GM19023 (cell line): ENCODE measurements around the gene FES.
"Not testable (repeated sequence)": the region's sequence is repeated elsewhere in the genome, so short reads cannot be mapped to it uniquely, and the experiment has no call there.

ENCODE experiments used
- ATAC-seq: cut with Tn5 transposase; IDR thresholded peaks from one replicate; pipeline ENCODE4 v1.9.1; 2021; ENCODE audit warnings: mild to moderate bottlenecking, moderate library complexity; ENCODE audit not compliant: unreplicated experiment

FES gene

DNA sequence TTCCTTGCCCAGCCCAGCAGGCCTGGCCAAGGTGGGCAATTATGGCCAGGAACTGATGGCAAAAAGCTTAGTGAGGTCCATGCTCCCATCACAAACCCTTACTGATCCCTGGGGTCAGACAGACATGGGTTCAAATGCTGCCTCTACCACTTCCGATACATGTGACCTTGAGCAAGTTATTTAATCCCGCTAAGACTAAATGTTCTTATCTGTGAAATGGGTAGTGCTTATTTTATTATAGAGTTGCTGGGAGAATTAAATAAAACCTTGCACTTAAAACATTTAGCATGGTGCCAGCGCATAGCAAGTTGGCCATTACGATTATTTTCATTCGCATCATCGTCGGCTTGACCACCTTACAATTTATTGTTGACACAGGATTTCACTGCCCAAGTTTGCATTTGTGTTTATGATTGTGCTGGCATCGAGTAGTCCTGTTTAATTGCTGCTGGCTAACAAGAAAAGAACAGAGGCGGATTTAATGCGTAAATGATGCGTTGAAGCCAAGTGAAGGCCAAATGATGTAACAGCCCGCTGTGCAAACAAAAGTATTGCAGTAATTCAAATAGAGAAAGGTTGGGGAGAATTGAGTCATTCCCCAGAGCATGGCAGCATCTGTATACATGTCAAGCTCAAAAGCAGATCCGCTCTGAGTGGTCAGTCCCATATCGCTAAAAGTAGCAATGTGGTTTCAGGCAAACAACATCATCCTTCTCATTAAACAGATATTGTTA lies 23.2 kb upstream of the FES start:
- no peak for ATAC-seq

GRCh38 chr15:90862487-90862886 lies 21.8 kb upstream of the FES start:
- no peak for ATAC-seq

GRCh38 chr15:90862964-90863778 lies 21.1 kb upstream of the FES start:
- ATAC-seq = no peak

DNA sequence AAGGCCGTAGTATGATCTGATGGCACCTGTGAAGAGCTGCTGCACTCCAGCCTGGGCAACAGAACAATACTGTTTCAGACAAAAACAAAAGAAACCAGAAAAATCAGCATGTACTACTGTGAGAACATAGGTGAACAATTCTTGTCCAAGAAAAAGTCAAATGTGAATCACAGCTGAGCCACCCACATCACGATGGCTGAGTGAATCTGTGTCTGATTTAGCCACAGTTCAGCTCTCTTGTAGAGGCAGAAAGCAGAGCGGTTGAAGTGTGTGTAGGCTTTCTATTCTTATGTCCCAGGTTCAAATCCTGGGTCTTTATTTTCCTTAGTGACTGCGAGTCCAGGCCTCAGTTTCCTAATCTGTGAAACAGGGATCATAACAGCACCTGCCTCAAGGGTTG lies 20.3 kb upstream of the FES start:
- no peak for ATAC-seq

DNA sequence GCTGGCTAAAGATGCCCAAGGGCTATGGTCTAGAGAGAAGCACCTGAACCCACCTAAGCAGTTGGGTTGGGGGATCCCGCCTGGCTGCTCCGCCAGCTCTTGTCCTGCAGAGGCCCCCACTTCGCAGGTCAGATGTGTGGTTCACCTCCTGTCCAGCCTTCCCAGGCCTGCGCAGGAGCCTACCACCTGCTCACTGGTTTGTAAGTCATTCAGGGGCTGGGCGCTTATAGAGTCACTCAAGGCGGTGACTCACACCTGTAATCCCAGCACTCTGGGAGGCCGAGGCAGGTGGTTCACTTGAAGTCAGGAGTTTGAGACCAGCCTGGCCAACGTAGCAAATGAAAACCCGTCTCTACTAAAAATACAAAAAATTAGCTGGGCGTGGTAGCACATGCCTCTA lies 19.8 kb upstream of the FES start:
- no peak for ATAC-seq

DNA sequence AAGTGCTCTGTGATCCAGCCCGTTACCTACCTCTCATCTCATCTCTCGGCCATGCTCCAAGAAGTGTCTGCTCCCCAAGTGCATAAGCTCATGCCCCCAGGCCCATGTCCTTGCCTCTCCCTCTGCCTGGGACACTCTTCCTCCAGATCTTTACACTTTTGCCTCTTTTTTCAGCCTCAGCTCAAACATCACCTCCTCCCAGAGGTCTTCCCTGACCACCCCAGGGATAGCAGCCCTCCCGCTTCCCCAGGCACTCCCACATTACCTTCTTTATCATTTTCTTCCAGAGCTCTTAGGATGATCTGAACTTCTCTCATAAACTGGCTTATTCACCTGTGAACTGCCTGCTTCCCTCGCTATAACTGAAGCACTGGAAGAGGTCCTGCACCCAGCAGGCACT lies 18.6 kb upstream of the FES start:
- no peak for ATAC-seq

DNA sequence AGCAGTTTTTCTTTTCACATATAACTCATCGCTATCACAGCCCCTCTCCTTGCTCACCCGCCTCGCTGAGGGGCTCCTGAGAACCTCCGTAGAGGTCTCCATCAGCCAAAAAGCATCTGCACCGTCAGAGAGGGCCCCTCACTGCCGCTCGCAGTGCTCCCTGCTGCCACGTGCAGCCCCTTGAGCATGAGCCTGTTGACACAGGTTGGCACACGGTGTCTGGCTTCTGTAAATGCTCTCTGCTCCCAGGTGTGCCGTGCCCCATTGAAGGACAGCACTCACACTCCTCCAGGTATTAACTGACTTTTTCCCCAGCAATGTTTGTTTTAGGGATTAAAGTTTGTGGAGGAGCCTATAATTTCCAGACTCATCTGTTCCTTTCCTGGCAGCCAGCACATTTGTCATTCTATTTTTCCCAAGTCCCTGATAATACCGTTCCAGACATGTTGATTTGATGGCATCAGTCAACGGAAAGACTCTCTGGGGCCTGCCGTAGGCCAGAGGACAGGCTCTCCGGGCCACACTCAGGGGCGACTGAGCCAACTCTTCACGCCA lies 18.1 kb upstream of the FES start:
- ATAC-seq = no peak

DNA sequence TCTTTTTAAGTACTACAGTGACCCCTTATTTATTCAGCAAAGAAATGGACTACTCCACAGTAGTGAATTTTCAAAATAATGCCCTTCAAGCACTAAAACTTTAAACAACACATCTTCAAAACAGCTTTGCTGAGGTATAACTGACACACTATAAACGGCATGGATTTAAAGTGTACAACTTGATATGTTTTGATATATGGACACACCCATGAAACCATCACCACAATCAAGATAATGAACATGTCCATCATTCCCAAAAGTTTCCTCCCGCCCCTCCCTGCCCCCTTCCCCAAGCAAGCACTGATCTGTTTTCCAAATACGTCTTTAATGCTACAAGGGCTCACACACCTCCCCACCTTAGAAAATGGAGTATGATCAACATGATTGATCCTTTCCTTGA lies 17.5 kb upstream of the FES start:
- ATAC-seq = no peak

DNA sequence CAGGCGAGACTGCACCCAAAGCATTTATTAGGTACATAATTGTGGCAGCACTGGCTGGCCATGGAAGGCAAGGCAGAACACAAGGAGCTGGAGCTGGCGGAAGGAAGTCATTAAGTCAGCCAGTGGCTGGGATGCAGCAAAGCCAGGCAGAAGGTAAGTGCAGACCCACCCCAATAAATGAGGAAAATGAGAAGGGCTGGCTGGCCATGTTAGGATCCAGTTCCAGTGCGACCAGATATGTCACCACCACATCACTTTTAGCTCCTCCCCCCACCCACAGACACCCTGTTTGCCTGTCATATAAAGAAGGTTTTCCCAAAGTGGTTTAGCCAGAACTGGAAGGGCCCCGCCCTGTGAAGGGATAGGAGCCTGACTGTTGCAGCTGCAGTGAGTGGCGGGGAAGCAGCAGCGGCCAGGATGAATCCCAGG lies 16.0 kb upstream of the FES start, which contains the start of gene FURIN:
FURIN (plus strand) TSS at position 328 of the 429 bp plus-strand sequence. CDS start 7,153 bp downstream, outside the sequence.
- no peak for ATAC-seq

DNA sequence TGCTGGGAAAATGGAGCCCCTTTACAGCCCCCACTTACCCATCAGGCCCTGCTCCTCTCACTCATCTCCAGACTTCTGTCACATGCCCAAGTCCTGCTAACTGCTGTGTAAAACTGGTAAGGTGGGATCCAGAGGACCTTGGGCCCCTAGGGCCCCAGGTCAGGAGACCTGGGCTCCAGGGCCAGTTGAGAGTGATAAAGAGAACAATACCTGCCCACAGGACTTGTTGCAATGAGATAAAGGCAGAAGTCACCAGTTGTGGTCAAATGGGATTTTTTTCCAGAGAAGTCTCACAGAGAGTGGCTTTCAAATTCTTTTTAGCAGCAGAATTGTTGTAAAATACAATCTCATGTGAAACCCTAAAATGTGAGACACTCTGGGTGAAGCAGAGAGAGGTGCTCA lies 15.2 kb upstream of the FES start:
- no peak for ATAC-seq

GRCh38 chr15:90869601-90870353 lies 14.5 kb upstream of the FES start:
- ATAC-seq = no peak

DNA sequence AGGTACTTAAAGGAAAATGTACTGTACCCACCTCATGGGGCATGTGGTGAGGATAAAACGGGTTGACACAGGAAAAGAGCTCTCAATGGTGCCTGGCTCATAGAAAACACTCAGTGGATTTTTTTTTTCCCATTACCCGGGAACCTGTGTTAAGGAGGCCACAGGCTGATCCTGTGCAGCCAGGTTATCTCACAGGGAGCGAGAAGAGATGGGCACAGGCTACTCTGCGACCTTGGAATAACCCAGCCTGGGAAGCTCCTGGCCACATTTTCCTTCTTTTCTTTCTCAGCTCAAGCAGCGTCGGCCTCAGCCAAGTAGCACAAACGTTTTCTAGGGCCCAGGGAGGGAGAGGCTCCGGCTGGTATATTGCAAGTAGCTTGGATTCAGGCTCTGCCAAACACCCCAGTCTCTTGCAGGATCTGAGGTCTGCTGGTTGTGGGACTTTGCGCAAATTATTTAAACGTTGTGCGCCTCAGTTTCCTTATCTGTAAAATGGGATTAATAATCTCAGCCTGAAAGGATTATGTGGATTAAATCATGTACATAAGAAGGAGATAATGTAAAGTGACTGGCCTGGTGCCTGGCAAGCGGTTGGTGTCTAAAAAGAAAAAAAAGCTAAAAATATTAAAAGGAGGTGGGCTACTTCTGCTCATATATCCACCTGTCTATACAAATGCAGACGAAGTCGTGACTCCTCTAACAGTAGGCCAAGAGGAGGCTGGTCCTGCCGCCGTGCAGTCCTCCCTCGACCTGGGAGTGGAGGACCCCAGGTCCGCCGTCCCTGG lies 13.8 kb upstream of the FES start:
- no peak for ATAC-seq

GRCh38 chr15:90871139-90871715 lies 13.1 kb upstream of the FES start:
- no peak for ATAC-seq

GRCh38 chr15:90871716-90872485 lies 12.4 kb upstream of the FES start:
- ATAC-seq = no peak

DNA sequence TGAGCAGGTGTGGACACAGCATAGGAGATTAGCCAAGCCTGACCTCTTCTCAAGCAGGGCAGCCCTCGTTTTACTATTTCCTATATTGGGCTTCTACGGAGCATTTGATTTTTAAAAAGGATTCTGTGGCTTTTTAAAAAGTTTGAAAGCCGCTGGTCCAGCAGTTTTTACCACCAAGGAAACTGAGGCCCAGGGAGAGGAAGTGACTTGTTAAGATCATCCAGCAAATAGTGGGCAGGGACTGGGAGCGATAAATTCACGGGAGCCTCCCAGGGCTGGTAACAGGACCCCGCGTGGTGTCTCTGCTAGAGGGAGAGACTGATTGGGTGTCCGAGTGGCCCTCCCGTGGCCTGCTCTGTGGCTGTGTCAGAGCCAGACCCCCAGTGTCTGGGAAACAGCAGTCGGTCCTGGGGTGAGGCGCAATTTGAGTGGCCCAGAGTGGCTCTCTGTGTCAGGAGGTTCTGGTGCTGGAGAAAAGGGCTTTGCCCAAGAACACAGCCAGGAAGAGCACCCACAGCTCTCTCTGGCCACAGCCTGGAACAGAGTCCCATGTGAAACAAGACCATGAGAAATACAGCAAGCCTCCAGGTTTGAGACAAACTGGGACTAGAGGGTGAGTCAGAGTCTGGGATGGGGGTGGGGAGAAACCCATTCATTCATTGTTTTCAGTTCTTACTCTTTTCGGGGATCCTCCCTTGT lies 11.7 kb upstream of the FES start:
- ATAC-seq = no peak

DNA sequence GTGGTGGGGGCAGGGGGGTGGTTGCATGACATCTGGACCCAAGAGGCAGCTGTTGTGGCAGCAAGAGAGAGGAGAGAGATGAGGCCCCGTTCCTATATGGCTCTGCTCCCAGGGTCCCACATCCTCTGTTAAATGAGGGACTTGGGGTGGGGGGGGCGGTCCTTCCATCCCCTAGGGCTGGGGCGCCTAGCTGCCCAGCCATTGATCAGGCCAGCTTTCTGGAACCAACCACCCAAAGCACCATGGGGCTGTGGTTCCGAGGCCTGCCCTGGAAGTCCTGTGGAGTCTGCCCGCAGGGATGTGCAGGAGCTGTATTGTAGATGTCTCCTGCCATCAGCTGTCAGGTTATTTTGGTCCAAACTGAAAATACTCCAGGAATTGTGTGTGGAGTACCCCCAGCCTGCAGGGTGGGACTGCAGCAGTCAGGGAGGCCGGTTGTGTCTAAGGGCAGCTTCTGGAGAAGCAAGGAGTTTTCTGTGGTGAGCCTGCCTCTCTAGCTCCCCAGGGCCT lies 10.8 kb upstream of the FES start:
- no peak for ATAC-seq

GRCh38 chr15:90873998-90874605 lies 10.2 kb upstream of the FES start:
- no peak for ATAC-seq

- not testable (repeated sequence) for ATAC-seq
Measured at GRCh38 chr15:90874986-90875385, 9.3 kb upstream of the FES start.
